GM19324 (cell line): ENCODE data around the gene GPR137.
"Not testable (repeated sequence)": the region's sequence is repeated elsewhere in the genome, so short reads cannot be mapped to it uniquely, and the experiment has no call there.

Experiments
- ATAC-seq: cut with Tn5 transposase; IDR thresholded peaks from one replicate; pipeline ENCODE4 v1.9.1; 2021; ENCODE audit warnings: mild to moderate bottlenecking, moderate library complexity; ENCODE audit not compliant: unreplicated experiment, low FRiP score

The GPR137 gene

DNA sequence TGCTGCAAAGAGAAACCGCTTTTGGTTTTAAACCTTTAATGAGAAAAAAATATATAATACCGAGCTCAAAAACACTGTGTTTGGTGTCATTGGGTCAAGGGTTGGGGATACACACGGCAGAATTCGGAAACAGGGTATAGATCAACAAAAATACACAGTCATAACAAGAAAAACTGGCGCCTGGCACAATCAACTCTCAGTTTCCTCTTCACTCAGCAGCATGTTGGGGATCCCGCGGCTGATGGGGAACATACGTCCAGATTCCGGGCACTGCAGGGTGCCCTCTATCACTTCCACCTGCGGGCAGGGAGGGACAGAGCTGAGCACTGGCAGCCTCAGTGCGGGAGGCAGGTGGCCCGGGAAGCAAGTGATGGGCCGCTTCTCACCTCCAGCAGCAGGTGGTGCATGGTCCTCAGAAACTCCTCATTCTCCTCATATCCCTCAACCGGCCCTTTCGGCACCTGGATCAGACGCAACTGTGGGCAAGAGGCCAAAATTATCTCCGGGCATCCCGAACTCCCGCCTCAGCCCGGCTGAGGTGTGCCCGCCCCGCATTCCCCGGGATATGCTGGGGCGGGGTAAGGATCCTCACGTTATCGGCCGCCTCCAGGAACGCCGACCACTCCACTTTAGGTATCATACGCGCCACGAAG lies 31.1 kb downstream of the GPR137 start:
- peak; percentile 1 for ATAC-seq

DNA sequence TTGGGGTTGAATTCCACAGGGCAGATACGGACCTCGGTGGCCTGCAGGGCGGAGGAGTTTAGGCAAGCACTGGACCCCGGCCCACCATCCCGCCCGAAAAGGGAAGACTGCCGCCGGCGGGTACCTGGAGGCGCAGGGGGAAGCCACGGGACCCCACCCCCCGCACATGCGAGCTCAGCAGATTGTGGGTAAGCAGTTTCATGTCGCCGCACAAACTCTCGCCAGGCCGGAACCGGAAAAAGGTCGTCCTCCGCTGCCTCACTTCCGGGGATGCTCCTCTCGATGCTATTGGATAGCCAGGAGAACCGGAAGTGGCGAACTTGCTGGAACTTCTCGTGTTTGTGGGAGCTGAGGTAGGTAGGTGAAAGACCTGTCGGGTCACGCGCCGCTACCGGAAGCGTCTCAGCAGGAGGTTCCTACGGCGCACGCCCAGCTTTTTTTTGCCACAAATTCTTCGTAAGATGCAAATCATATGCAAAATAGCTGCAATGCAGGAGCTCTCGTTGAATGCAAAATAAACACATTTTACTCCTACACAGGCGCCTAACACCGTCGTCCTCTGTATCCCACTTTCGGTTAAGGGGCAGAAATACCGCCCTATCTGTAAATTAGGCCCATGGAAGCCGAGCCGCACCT lies 31.8 kb downstream of the GPR137 start, which contains the start of gene TRMT112:
TRMT112 (minus strand) TSS at position 235 of the 636 bp plus-strand sequence; CDS start at position 202, 33 bp downstream.
- peak; percentile 79 for ATAC-seq

DNA sequence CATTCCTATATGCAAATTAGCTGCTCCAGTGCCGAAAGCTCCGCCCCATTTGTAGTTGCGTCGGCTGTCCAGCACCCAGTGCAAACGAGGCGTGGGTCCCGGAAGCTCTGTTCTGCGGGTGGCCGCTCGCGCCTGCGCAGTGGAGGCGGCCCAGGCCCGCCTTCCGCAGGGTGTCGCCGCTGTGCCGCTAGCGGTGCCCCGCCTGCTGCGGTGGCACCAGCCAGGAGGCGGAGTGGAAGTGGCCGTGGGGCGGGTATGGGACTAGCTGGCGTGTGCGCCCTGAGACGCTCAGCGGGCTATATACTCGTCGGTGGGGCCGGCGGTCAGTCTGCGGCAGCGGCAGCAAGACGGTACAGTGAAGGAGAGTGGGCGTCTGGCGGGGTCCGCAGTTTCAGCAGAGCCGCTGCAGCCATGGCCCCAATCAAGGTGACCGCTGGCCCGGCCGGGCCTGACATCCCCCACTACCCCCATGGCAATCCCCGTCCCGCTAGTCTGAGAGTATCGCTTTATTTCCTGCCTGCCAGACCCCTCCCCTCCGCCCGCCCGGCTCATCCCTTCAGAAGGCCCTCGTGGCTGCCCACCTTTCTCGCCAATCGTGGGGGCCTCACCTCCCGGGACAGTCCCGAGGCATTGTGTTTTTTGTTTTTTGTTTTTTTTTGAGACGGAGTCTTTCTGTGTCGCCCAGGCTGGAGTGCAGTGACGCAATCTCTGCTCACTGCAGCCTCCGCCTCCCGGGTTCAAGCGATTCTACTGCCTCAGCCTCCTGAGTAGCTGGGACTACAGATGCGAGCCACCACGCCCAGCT lies 32.5 kb downstream of the GPR137 start, which contains the start of gene PRDX5:
PRDX5 (plus strand) TSS at position 161 of the 805 bp plus-strand sequence; CDS start at position 256, 95 bp downstream.
- ATAC-seq, result peak; percentile 82

- no peak for ATAC-seq
Measured at GRCh38 chr11:64318766-64319761, 33.4 kb downstream of the GPR137 start.

GRCh38 chr11:64320556-64320955 lies 34.9 kb downstream of the GPR137 start:
- no peak for ATAC-seq

- no peak for ATAC-seq
Measured at GRCh38 chr11:64321026-64321425, 35.4 kb downstream of the GPR137 start.

DNA sequence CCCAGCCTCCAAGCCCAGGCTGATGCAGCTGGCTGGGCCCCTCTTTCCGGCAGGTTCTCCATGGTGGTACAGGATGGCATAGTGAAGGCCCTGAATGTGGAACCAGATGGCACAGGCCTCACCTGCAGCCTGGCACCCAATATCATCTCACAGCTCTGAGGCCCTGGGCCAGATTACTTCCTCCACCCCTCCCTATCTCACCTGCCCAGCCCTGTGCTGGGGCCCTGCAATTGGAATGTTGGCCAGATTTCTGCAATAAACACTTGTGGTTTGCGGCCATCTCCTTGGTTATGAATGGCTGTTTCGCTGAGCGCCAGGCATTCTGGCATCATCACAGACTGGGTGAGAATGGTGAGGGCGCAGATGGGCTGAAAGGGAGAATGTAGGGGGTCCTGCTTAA lies 35.9 kb downstream of the GPR137 start:
- no peak for ATAC-seq

DNA sequence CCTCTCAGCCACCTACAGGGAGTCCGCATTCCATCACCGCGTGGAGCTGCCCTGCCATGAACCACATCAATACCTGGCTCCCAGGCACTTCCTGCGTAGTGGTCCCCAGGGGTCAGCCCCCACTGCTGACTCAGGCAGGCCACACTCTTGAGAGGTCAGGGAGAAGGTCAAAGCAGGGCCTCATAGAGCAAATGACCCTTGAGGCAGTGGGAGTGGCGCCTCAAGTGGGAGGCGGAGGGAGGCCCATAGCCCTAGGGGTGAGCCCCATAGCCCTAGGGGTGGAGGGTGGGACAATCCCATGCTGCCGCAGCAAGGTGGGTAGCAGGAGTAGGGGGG lies 37.2 kb downstream of the GPR137 start:
- no peak for ATAC-seq

- no peak for ATAC-seq
Measured at GRCh38 chr11:64323373-64323772, 37.7 kb downstream of the GPR137 start.

DNA sequence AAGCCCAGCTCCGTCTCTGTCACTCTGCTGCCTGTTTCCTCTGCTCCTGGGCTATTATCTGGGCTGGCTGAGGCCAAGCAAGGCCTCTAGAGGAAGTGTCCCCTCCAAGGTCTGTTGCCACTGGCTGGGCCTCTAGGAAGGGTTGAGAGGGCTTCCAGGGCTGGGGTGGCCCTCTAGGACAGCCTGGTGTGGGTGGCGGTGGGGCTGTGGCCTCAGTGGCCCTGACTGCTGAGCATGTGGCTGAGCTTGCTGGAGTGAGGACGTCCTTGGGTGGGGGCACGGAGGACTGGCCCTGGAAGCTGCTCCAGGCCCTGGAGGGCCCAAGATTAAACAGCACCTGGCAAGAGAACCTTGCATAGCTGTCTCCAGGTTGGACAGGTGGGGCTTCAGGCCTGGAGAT lies 38.3 kb downstream of the GPR137 start:
- not testable (repeated sequence) for ATAC-seq

DNA sequence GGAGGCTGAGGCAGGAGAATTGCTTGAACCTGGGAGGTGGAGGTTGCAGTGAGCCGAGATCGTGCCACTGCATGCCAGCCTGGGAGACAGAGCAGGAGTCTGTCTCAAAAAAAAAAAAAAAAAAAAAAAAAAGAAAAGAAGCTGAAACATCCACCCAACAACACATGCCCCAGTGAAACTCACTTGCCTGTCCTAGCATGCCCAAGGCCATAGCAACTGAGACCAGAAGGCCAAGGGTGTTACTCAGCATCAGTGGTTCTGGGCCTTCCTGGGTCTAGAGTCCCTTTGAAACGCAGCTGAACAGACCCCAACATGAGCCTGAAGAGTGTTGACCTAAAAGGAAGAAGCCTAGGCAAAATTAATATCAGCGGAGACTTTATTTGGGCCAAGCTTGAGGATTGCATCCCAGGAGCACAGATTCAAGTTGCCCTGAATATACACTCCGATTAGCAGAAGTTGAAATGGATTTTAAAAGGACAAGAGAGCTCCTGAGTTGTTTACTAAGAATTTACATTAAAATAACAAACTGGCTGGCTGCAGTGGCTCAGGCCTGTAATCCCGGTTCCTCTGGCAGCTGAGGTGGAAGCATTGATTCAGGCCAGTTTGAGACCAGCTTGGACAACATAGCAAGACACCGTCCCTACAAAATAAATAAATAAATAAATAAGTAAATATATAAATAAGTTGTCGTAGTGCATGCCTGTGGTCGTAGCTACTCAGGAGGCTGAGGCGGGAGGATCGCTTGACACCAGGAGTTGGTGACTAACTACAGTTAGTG lies 39.2 kb downstream of the GPR137 start:
- ATAC-seq, result no peak

DNA sequence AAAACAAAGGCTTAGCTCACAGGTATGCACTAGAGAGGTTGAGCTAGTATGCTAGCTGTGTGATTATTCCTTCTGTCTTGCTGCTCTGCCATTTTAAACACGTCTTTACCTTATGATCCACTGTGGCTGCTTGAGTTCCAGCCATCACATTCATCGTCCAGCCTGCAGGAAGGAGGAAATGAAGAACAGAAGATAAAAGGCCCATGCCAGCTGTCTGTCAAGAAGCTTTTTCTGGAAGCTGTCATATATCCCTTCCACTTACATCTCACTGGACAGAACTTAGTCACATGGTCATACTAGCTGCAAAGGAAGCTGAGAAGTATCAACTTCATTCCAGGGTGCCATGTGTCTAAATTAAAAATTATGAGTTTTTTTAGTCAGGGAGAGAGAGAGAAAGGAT lies 41.7 kb downstream of the GPR137 start:
- no peak for ATAC-seq

DNA sequence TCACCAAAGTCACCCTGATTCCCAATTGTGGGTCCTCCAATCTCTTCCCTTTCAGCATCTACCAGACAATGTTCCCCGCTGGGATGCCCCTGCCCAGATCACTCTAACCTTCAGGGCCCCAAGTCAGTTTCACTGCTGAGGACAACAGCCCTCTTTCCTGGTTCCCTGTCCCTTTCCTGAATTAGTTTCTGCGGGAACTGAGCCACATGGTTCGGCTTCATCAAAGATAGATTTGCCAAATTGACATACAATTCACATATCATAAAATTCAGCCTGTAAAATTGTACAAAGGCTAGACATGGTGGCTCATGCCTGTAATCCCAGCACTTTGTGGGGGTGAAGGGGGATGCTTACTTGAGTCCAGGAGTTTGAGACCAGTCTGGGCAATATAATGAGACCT lies 42.3 kb downstream of the GPR137 start:
- no peak for ATAC-seq

GRCh38 chr11:64330888-64331287 lies 45.2 kb downstream of the GPR137 start:
- ATAC-seq, result no peak

GRCh38 chr11:64331569-64332371 lies 46.1 kb downstream of the GPR137 start:
- peak; percentile 53 for ATAC-seq

GRCh38 chr11:64333556-64333955 lies 47.9 kb downstream of the GPR137 start:
- no peak for ATAC-seq

DNA sequence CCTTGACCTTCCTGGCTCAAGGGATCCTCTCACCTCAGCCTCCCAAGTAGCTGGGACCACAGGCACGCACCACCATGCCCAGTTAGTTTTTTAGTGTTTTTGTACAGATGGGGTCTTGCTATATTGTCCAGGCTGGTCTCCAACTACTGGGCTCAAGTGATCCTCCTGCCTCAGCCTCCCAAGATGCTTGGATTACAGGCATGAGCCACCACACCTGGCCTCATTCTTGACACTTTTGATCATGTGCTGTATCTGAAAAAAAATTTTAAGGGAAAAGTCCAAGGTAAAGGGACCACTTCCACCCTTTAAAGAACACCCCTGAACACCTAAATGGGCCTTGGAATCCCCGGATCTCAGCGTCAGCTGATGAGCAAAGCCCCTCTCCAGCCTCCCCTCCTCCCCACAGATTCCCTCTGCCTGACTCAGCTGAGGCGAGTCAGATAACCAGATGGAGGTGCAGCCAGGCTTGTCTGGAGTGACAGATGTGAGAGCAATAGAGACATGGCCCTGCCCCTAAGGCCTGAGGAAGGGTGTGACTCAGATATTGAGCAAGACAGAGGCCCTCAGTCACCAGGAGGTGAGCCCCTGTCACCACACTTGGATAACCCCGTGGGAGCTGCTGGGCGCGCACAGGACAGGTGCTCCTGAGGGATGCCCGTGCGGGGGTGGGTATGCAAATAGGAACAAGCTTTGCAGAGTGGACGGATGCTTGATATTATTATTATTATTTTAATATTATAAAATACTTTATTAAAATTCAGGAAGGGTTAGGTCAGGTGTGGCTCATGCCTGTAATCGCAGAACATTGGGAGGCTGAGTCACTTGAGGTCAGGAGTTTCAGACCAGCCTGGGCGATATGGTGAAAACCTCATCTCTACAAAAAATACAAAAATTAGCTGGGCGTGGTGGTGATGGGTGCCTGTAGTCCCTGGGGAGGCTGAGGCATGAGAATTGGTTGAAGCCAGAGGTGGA lies 49.4 kb downstream of the GPR137 start:
- peak; percentile 45 for ATAC-seq
